ENCODE measurements around the gene BEX3.

The BEX3 gene

GRCh38 chrX:103423955-103424638 is 47.8 kb downstream of the BEX3 start:
- DNase-seq (ENCODE audit: low spot score), result peak; percentile 33

All from pons (tissue), 1 donor.